Measurements from ENCODE around the gene BCLAF3.

Gene BCLAF3

DNA sequence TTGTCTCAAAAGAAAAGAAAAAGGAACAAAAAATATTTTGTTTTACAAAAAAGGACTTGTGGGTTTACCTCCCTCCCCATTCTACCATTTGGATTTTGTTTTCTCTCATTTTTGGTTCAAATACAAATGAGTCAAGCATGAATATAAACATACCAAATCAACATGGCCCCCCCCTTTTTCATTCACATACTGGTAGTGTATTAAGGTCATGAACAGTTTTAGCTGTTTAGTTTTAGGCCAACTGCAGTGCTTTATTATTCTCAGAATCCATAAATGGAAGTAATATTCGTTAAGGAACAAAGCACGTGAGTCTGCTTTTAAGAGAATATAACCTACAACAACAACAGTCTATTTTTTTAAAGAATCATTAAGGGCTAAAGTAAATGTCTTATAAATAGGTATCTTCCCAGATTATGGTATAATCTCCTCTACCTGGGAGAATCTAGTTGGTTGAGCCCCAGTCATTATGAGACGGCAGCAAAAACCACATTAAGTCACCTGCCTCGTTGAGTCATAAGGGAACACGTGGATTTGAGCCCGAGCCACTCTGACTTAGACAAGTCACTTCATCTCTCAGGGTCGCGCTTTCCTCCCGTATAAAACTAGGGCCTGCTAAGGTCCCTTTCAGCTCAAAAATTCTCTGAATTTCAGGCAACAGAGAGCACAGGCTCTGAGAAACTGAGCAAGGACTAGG lies 26.7 kb downstream of the BCLAF3 start:
- DNase-seq: peak; percentile 3

DNA sequence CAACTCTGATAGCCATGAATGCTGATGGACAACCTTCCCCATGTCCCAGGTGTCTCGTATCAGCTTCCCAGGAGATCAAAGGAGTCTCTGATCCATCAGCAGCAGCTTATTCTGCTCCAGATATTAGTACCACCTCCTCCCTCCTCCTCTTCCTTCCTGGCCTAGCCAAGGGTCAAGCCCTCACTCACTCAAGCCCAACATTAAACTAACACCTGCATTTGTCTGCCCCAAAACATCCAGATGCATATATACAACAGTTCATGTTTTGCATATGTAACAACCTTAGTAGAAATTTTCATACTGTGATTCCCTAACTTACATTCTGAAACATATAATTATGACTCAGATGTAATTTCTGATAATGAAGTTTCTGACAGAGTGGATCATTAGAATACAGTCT lies 29.9 kb downstream of the BCLAF3 start:
- DNase-seq: no peak

GRCh38 chrX:19958552-19959486 lies 32.0 kb downstream of the BCLAF3 start:
- DNase-seq: peak; percentile 30

- DNase-seq: no peak
These were observed 33.9 kb downstream of the BCLAF3 start for GRCh38 chrX:19956923-19957322.

DNA sequence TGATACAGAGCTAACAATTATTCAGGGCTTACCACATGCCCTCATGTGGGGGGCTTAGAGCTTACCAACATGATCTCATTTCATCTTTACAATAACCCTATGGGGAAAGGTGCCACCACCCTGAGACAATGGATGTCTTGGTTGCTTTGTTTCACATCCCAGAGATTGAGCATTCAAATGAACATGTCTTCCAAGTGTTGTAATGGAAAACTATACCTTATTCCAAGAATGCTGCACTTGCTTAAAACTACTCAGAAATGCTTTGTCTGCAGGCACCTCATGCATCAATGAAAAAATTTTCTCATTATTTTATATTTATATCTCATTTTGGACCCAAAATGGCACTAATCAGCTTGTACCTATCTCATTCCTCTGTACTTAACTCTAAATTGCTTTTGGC lies 34.6 kb downstream of the BCLAF3 start:
- DNase-seq: no peak

- DNase-seq: no peak
These were observed 35.6 kb downstream of the BCLAF3 start for GRCh38 chrX:19955306-19955705.

DNA sequence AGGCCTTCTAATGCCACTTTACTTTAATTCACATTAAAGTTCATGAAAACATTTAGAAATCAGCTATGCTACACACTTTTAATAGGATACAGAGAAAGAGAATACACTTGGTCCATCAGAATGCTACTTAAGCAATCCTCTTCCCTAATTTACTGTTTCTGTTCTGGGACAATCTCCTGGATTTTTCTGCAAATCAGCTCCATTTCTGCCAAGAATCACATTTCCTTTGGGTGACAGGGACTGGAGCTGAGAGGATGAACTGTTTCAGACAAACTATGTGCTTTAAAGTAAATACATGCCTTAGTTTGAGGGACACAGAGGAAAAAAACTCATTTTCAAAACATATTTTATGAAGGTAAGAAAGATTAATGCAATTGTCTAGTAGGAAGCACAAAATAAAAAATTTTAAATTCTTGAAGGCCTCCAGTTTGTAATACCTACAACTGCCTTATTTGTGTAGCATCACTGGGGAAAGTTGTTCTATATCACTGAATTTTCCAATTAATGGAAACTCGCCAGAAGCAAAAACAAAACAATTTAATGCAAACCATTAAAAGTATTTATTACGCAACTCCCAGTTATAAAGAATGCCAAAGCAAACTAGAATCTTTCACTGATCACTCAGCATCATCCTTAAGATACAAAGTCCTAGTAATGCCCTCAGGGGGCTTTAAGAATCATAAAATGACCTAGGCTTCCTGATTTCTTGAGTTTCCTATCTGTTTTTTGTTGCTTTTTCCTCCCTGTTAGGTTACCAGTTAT lies 36.3 kb downstream of the BCLAF3 start:
- no peak for DNase-seq

DNA sequence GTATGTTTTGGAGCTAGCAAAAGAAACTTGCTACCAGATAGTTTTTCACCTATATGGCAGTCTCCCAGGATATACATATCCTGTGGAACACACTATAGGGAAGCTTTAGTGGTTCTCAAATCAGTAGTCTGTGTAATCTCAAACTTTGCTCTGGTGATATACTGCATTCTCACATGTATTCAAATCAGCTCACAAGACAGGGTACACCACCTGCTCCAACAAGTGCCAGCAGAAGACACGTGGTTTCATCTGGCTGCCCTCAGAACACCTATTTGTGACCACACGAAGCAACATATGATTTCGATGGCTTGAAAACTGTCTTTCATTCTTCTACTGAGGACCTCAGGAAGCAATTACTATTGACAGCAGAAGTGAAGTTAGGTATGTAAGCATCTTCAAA lies 37.7 kb downstream of the BCLAF3 start:
- DNase-seq: no peak

DNA sequence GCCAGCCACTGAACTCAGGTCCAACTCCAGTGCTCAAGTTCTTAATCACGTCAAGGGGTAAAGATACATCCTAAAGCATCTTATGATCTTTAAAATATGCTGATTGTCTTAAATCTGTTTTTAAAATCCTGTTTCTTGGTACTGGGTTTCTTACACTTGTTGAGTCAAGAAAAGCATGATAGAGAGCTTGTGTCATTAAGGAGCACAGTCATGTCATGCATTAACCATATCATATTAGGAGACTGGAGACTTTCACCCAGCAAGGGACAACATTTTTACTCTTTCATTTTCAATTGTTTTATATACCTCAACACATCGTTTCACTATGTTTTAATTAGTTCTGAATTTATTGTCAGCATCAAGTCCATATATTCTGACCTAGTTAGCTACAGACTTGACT lies 41.5 kb downstream of the BCLAF3 start:
- DNase-seq: no peak

GRCh38 chrX:19947612-19948011 lies 43.2 kb downstream of the BCLAF3 start:
- DNase-seq: no peak
